Smooth muscle cell (in vitro differentiated cells): ENCODE data around the gene EXOC3L4. TPM values are rescaled to one million over a fixed set of nuclear protein-coding genes. Genes with fewer than 3 reads are reported as not detected.

Experiments used
- DNase-seq: peaks from one replicate; lab custom pipeline; 2025; ENCODE audit not compliant: unreplicated experiment; lab: John Stamatoyannopoulos, UW
- H2AFZ ChIP-seq: fragments of 200-600 bp; sonication (generic); 2 replicates; pipeline ENCODE4 v1.6.0; 2016; ENCODE audit warnings: antibody characterized with exemption, low read depth, mild to moderate bottlenecking
- H3F3A ChIP-seq: fragments of 200-600 bp; sonication (generic); 2 replicates; pipeline ENCODE4 v1.6.0; 2017; ENCODE audit warnings: antibody characterized with exemption, low read depth
- H3K27ac ChIP-seq: fragments of 200-600 bp; sonication (generic); 2 replicates; pipeline ENCODE4 v1.5.1; 2016; ENCODE audit warnings: low read depth, mild to moderate bottlenecking
- H3K27me3 ChIP-seq: fragments of 200-600 bp; sonication (generic); 2 replicates; pipeline ENCODE4 v1.6.1; 2016; ENCODE audit warnings: low read depth, mild to moderate bottlenecking
- H3K36me3 ChIP-seq: fragments of 200-600 bp; sonication (generic); 2 replicates; pipeline ENCODE4 v1.5.1; 2016; ENCODE audit warnings: low read depth
- H3K4me1 ChIP-seq: fragments of 200-600 bp; sonication (generic); 2 replicates; pipeline ENCODE4 v1.5.1; 2016; ENCODE audit warnings: low read depth
- H3K4me2 ChIP-seq: fragments of 200-600 bp; sonication (generic); 2 replicates; pipeline ENCODE4 v1.6.0; 2016; ENCODE audit warnings: mild to moderate bottlenecking
- H3K4me3 ChIP-seq: fragments of 200-600 bp; sonication (generic); 2 replicates; pipeline ENCODE4 v1.5.1; 2016; ENCODE audit warnings: mild to moderate bottlenecking
- H3K79me2 ChIP-seq: fragments of 200-600 bp; sonication (generic); 2 replicates; pipeline ENCODE4 v1.6.0; 2016; ENCODE audit warnings: low read depth, mild to moderate bottlenecking
- H3K9ac ChIP-seq: fragments of 200-600 bp; sonication (generic); 2 replicates; pipeline ENCODE4 v1.6.0; 2016; ENCODE audit warnings: low read depth
- H3K9me3 ChIP-seq: fragments of 200-600 bp; sonication (generic); replicated peaks from 2 replicates; pipeline ENCODE4 v1.5.1; 2016; ENCODE audit warnings: low read depth
- H4K20me1 ChIP-seq: fragments of 200-600 bp; sonication (generic); 2 replicates; pipeline ENCODE4 v1.6.0; 2016; ENCODE audit warnings: low read depth
- CTCF ChIP-seq: fragments of 200-600 bp; sonication (generic); IDR thresholded peaks from 2 replicates; pipeline ENCODE4 v1.5.1; 2017; ENCODE audit warnings: borderline replicate concordance, mild to moderate bottlenecking, antibody characterized with exemption; ENCODE audit not compliant: insufficient read depth, poor library complexity, severe bottlenecking
- WGBS: methylation state at CpG from one replicate; pipeline ENCODE4 v1.1.7; 2016; ENCODE audit warnings: low lambda C conversion rate; 5-methylcytosine and 5-hydroxymethylcytosine counted together
- polyA plus RNA-seq: library from polyadenylated mRNA; unstranded; fragments of >200 nt; fragmentation: Nextera tagmentation; extraction: Ambion mirVana; gene quantifications from 2 replicates; pipeline ENCODE4 v1.2.1, GENCODE V29; 2016
- total RNA-seq: library from RNA; depleted of rRNA; stranded (reverse); fragments of >200 nt; gene quantifications from 2 replicates; pipeline ENCODE4 v1.2.3, GENCODE V29; 2014

The EXOC3L4 gene
- total and polyA plus RNA-seq, 2 experiments from 2014 or later, result not detected

- Histone ChIP-seq H3K9ac (no peak overlapping the region), H3K4me3 (no peak overlapping the region), H3F3A (no peaks in the 10 kb centered on the region), H3K79me2 (no peaks in the 10 kb centered on the region), H3K36me3 (no peaks in the 10 kb centered on the region), H3K27ac (no peak overlapping the region), H2AFZ (no peak overlapping the region), H3K27me3 (peaks cover 16% of the 10 kb centered on the region), H3K9me3 (no peaks in the 10 kb centered on the region), H3K4me2 (no peak overlapping the region), H4K20me1 (no peaks in the 10 kb centered on the region), H3K4me1 (no peaks in the 10 kb centered on the region)
- DNase-seq, result no peak
- WGBS, result 93% methylated on average over 7 of the region's 8 CpGs
- TF ChIP-seq CTCF, result no peak
Measured at GRCh38 chr14:103099733-103100280, 5.3 kb downstream of the EXOC3L4 start.

DNA sequence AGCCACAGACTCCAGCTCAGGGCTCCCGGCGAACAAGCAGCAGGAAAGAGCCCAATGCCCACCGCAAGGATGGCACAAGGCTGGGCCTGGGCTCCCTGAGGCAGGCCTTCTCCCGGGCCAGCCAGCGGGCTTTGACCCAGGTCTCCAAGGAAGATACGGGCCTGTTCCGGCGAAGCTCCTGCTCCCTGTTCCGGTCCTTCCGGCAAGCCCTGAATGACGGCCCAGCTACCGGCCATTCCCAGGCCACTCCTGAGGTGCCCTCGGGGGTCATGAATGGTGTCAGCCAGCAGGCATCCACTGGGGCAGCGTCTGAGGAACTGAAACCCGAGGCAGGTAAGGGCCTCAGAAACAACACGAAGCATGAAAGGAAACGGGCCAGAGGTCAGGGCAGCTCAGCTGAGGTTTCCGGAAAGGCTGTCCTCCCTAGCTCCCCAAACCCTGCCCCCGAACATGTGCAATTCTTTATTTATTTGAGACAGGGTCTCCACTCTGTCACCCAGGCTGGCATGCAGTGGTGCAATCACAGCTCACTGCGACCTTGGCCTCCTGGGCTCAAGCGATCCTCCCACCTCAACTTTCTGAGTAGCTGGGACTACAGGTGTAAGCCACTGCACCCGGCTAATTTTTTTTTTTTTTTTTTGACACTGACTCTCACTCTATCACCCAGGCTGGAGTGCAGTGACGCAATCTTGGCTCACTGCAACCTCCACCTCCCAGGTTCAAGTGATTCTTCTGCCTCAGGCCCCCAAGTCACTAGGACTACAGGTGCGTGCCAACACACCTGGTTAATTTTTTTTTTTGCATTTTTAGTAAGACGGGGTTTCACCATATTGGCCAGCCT lies 6.0 kb downstream of the EXOC3L4 start:
- no peak overlapping the region for H3K9ac ChIP-seq
- no peaks in the 10 kb centered on the region for H3K9me3 ChIP-seq
- no peaks in the 10 kb centered on the region for H3K79me2 ChIP-seq
- peaks cover 17% of the 10 kb centered on the region for H3K27me3 ChIP-seq
- H3K4me2 ChIP-seq, result no peak overlapping the region
- H3K4me3 ChIP-seq, result no peak overlapping the region
- H3F3A ChIP-seq, result no peaks in the 10 kb centered on the region
- WGBS, result 80% methylated on average over 25 of the region's 25 CpGs
- H4K20me1 ChIP-seq, result no peaks in the 10 kb centered on the region
- no peak overlapping the region for H3K27ac ChIP-seq
- no peaks in the 10 kb centered on the region for H3K36me3 ChIP-seq
- no peak for DNase-seq
- no peak overlapping the region for H2AFZ ChIP-seq
- no peaks in the 10 kb centered on the region for H3K4me1 ChIP-seq
- no peak for TF ChIP-seq CTCF

GRCh38 chr14:103101257-103101962 lies 6.9 kb downstream of the EXOC3L4 start:
- 97% methylated on average over 11 of the region's 11 CpGs for WGBS

More at GRCh38 chr14:103101257-103101962, 6.9 kb downstream of the EXOC3L4 start:
- H3K79me2 ChIP-seq, result no peaks in the 10 kb centered on the region
- no peak overlapping the region for H2AFZ ChIP-seq
- no peak overlapping the region for H3K4me3 ChIP-seq
- no peak for DNase-seq
- peaks cover 4% of the 10 kb centered on the region for H3F3A ChIP-seq
- no peak overlapping the region for H3K9ac ChIP-seq
- no peak overlapping the region for H3K4me2 ChIP-seq
- no peaks in the 10 kb centered on the region for H4K20me1 ChIP-seq
- H3K36me3 ChIP-seq, result no peaks in the 10 kb centered on the region
- H3K27ac ChIP-seq, result no peak overlapping the region
- H3K9me3 ChIP-seq, result no peaks in the 10 kb centered on the region
- peaks cover 17% of the 10 kb centered on the region for H3K27me3 ChIP-seq
- H3K4me1 ChIP-seq, result no peaks in the 10 kb centered on the region
- no peak for TF ChIP-seq CTCF
